Erythroblast (primary cell): Measurements from ENCODE around the gene CNTNAP5.

Source experiments
- GATA1 ChIP-seq: IDR thresholded peaks from 2 replicates; pipeline ENCODE4 v1.6.1; 2011; ENCODE audit warnings: low read depth, mild to moderate bottlenecking, control low read depth, low read length, moderate library complexity
- POLR2A ChIP-seq: IDR thresholded peaks from 2 replicates; pipeline ENCODE4 v1.6.1; 2011; ENCODE audit warnings: mild to moderate bottlenecking, low read length

DNA sequence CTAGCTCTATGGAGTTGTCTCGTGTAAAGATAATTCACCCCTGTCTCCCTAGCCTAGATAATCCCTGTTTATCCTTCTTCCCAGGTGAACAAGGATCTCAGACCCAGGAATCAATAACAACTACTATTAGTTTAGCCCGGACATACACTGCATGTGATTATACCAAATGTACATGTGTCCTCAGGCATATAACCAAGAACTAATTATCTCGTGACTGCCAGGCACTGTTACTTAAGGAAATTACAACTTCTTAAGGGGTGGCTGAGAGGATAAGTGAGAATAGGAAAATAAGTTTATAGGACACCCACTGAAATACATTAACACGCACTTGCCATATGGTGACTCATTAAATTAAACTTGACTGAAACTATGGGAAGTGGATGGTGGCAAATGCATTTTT, 126.6 kb downstream of the CNTNAP5 start:
- TF ChIP-seq POLR2A (no peak), GATA1 (no peak)
